Activated CD4-positive, alpha-beta T cell treated with anti-CD3 and anti-CD28 coated beads for 24 hours (primary cell): Measurements from ENCODE around the gene HNRNPM.

Source experiments
- DNase-seq, 2 donors: peaks; one replicate each; pipeline ENCODE4 v3.0.0-alpha.2; 2020; ENCODE audit warnings: low read depth in 2 of 2

The HNRNPM gene

DNA sequence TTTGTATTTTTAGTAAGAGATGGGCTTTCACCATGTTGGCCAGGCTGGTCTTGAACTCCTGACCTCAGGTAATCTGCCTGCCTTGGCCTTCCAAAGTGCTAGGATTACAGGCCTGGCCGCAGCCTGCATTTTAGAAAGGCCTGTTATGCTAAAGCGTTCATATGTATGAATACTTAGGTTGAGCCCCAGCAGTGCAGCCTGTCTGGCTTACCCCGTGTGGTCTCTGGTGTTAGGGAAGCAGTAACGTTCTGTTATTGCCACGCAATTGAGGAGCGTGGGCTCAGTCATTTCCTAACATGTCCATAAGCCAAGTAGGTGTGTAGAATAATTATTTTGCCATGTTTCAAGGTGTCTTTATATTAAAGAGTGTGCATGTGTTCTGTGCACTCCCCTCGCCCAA, 14.3 kb downstream of the HNRNPM start:
- no peak for DNase-seq

DNA sequence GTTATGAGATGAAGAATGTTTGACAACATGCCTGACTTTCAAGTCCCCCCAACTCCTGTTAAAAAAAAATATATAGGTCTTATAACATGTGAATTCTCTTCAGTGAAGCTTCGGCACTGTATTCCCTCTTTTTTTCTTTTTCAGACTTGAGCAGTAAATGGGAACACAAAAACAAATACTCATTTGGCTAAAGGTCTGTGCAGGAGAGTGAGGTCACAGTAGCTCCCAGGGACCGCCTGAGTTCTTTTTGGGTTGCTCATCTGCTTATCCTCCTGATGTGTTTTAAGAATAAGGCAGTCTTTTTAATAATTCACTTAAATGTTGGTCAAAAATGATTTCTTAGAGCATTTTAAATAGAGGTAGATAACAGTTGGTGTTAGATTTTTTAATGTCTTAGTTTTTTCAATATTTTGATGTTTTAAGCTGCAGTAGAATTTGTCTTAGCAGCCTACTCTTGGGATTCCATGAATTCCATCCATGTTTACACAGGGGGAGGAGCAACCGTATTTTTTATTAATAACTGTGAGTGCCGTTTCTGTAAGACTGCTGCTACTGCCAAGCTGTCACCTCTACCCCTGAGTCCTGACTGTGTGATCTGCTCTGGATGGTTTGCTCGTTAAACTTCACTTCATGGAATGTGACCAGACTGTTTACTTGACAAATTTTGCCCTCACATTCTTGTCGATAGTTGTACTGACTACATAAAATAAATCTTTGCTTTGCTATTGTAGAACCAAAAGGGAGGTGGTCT, 14.9 kb downstream of the HNRNPM start:
- no peak for DNase-seq

DNA sequence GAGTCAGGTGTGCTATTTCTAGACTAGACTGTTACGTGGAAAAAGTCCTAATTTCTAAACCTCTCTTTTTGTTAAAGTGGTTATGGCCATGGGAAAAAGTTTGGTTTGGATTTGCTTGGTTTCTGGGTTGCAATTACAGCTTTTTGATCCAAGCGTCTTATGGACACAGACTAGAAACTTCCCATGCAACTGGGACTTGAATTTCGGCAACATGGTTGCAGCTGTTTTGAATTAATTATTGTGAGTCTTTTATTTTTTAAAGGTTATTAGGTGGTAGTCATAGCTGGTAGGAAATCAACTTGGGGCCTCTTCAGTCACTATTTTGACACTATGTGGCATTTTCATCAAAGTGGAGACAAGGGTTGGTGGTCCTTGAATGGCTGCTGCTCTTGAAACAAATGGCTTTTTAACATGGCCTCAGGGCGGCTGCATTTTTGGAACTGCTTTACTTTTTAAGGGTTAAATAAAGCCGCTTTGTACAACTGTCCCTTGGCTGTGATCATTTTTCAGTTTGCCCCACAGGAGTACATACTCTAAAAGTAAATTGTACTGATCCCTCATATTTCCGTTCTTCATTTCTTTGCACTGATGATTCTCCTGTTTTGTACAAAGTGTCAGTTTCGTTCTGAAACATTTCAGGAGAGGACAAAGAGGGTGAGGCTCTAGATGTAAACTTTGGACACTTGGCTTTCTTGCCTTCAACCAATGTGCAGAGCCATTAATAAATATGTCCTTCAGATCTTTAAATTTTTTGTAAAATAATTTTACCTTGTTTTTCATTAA, 15.9 kb downstream of the HNRNPM start:
- no peak for DNase-seq

- no peak for DNase-seq
Observed at GRCh38 chr19:8461376-8461775, 16.6 kb downstream of the HNRNPM start.

DNA sequence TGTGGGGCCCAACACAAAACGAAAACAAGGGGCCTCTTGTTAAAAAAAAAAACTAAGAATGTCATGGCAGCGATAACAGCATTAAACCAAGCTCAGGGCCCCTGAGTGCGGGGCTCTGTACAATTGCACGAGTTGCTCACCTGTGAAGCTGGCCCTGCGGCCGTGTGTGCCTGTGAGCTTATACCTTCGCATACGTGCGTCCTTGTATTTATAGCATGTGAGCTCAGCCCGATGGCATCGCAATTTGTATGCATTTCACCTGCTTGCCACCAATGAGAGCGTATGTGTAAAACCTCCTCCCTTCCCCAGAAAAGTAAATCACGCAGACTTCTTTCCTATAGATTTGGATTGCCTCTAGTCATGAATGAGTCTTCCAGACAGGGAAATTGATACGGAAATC, 17.1 kb downstream of the HNRNPM start:
- DNase-seq = no peak

DNA sequence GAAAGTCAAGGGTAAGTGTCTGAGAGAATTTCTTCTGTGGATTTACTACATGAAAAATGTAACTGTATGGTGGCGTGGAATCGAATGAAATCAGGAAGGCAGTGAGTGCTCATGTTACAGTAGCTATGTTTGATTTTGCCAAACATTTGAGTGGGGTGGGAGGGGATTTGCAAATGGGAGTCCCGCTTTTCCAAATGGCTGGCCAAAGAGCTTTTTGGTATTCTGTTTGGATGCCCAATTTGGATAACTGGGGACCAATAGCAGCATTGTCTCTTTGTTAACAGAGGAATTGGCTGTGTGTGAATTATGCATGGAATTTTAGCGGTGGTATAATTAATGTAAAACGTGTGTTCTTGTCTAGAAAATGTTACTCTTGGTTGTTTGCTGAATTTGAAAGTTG, 17.8 kb downstream of the HNRNPM start:
- DNase-seq = no peak

DNA sequence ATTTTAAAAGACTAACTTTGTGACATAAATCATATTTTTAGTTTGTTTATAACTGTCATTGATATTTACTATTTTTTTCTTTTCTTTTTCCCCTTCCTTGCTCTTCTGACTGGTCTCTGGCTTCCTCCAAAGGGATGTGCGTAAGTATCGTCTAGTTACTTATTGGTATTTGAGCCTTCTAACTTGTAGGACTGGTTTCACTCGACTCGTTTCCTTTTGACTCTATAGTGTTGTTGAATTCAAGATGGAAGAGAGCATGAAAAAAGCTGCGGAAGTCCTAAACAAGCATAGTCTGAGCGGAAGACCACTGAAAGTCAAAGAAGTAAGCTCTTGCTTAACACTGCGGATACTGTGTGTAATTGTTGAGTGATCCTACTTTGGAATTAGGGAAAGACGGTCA, 18.6 kb downstream of the HNRNPM start:
- DNase-seq = no peak

DNA sequence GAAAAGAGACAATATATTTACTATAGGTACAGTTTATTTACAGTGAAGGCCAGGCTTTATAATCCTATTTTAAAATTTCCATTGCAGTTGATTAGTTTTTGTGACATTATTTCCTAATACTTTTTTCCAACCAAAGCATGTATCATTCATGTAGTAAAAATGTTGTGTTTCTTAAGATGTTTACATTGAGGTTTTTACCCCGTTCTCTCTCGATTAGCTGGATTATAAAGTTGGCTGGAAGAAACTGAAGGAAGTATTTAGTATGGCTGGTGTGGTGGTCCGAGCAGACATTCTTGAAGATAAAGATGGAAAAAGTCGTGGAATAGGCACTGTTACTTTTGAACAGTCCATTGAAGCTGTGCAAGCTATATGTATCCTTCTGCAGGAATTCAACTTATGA, 21.2 kb downstream of the HNRNPM start:
- DNase-seq = no peak

GRCh38 chr19:8468124-8468523, 23.3 kb downstream of the HNRNPM start:
- DNase-seq = no peak

DNA sequence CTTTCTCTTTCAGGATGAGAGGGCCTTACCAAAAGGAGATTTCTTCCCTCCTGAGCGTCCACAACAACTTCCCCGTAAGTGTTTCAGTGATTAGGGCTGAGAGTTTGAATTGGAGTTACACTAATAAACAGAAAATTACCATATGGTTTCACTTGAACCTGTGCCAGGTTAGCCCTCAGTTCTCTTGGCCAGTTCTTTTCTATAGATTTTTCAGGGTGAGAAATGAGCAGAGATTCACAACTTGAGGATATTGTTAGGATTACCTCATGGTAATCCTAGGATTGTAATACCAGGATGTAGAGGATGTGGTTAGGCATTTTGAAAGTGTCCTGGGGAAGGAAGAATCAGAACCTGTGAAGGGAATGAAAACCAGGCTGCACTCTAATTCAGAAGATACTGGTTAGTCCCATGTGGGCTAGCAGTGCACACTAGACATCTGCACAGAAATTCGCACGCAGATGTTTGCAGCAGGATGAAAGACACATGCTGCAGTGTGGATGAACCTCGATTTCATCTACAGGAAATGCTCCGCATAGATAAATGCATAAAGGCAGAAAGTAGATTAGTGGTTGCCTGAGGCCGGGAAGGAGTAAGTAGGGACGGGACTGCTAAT, 24.1 kb downstream of the HNRNPM start:
- DNase-seq = no peak

DNA sequence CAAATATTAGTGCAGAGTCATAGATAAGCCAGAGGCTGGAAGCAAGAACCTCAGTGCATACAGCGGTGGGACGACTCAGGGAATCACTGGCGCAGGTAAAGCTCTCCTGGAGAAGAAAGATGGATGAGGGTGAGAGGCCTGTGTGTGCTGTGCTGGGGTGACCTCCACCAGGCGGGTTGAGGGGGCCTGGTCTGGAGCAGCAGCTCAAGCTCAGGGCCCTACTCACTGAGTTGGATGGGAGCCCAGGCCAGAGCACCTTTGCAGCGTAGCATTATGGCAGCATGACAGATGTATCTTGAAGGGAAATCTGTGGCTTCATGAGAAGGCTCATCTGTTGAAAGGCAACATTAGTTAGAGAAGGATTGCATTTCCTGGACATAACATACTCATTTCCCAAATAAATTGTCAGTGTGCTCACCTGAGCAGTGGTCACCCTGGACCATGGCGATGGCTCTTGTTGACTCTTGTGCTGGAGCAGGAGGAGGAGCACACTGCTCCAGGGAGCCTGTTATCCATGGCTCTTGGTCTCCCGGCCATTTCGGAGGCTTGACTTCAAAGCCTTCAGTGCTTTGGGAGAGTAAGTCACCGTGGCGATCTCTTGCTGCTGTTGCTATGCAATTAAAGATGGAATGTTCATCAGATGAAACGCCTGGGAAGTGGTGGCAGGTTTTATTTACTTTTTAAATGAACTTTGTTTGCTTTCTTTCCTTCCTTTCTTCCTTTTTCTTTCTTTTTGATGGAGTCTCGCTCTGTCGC, 25.0 kb downstream of the HNRNPM start:
- DNase-seq = no peak

- DNase-seq = no peak
Observed at GRCh38 chr19:8473648-8474476, 29.1 kb downstream of the HNRNPM start.

- DNase-seq = no peak
Observed at GRCh38 chr19:8475005-8475404, 30.2 kb downstream of the HNRNPM start.

DNA sequence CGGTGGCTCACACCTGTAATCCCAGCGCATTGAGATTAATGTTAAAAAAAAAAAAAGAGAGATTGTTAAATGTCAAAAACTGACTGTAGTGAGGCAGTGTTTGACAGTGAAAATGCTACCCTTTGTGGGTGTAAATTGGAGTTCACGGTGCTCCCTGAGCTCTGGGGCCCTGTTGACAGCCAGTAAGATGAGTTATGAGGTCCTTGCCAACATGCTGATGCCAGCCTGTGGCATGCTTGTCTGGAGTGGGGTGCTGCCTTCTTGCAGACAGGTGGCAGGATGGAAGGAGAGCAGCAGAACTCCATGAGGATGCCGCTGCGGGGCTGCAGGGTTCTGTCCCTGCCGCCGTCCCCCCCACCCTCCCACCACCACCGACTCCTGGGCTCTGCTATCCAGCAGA, 31.7 kb downstream of the HNRNPM start:
- DNase-seq = no peak

DNA sequence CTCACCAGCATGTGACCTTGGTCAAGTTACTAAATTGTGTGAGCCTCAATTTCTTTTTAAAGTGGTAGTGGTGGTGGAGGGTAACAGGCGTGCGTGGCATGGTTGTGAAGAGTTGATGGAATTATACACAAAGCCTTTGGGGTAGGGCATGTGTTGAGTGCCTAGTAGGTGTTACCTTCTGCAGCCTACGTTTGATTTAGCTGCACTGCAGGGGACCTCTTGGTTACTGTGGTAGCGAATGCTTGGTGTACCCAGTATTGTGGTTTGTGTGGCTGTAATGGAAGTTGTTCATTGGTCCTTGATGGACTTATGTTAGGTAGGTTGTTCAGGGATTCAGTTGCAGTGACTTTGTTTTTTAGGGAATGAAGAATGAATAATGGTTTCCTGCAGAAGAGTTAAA, 33.1 kb downstream of the HNRNPM start:
- no peak for DNase-seq

- DNase-seq = no peak
Observed at GRCh38 chr19:8478598-8478997, 33.8 kb downstream of the HNRNPM start.

DNA sequence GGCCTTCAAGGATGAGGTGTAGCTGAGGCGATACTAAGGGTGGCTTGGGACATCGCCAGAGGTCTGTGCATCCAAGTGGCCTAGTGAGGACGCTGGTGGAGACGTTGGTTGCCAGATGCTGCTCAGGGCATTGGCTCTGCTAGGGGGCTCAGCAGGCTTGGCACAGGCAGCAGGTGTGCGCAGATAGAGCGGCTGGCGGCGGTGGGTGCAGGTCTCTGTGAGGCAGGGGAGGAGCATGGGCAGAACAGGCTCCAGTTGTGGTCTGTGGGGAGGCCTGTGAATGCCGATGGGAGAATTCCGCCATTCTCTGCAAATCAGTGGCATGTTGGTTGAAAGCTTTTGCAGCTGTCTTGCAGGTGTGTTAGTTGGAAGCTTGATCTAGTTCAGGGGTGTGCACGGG, 36.4 kb downstream of the HNRNPM start:
- no peak for DNase-seq

- DNase-seq = no peak
Observed at GRCh38 chr19:8481616-8482015, 36.8 kb downstream of the HNRNPM start.

GRCh38 chr19:8482696-8483095, 37.9 kb downstream of the HNRNPM start:
- no peak for DNase-seq

DNA sequence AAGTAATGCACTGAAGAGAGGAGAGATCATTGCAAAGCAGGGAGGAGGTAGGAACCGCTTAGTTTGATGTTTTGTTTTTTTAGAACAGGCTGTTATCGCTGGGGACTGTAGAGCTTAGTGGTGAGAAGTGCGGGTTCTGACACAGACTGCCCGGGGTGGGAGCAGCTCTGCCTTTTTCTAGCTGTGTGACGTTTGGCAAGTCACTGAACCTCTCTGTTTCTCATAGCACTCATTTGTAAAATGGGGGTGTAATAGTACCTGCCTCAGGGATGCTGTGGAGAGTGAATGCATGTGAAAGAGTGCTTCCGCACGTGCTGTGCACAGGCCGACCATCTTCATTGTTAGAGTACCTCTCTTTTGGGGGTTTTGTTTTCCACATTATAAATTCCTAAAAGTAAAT, 38.4 kb downstream of the HNRNPM start:
- no peak for DNase-seq

DNA sequence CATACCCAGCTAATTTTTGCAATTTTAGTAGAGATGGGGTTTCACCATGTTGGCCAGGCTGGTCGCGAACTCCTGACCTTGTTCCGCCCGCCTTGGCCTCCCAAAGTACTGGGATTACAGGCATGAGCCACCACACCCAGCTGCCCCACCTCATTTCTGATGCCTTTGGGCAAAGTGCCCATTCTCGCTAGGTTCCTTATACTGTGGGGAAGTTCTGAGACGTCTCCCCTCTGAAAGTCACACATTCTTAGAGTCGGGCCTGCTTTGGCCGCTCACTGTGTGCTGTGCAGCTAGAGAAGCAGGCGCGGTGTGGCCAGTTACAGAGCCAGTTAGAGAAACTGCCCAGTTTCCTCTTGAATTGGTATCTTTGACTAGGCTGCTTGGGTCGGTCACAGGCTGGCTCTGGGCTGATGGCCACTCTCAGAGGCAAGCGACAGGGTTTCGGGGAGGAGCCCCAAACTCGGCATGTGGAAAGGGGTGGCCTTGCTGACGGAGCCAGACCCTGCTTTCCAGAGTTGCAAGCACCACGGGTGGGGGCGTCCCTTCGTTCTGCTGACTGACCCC, 39.6 kb downstream of the HNRNPM start:
- no peak for DNase-seq
